GM18499 (cell line): Measurements from ENCODE around the gene CNKSR3.
"Not testable (repeated sequence)": the region's sequence is repeated elsewhere in the genome, so short reads cannot be mapped to it uniquely, and the experiment has no call there.

ENCODE experiments used
- ATAC-seq: cut with Tn5 transposase; IDR thresholded peaks from one replicate; pipeline ENCODE4 v1.9.1; 2021; ENCODE audit warnings: moderate number of reproducible peaks; ENCODE audit not compliant: insufficient read depth, unreplicated experiment

CNKSR3 gene

DNA sequence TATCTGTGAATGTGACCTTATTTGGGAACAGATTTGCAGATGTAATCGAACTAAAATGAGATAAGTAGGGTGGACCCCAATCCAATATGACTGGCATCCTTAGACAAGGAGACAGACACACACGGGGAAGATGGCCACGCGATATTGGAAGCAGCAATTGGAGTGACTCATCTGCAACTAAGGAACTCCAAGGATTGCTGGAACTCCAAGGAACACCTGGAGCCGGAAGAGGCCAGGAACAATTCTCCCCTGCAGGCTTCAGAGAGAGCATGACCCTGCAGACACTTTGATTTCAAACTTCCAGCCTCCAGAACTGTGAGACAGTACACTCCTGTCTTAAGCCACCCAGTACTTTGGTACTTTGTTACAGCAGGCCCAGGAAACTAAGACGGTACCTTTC lies 19.5 kb upstream of the CNKSR3 start:
- no peak for ATAC-seq

DNA sequence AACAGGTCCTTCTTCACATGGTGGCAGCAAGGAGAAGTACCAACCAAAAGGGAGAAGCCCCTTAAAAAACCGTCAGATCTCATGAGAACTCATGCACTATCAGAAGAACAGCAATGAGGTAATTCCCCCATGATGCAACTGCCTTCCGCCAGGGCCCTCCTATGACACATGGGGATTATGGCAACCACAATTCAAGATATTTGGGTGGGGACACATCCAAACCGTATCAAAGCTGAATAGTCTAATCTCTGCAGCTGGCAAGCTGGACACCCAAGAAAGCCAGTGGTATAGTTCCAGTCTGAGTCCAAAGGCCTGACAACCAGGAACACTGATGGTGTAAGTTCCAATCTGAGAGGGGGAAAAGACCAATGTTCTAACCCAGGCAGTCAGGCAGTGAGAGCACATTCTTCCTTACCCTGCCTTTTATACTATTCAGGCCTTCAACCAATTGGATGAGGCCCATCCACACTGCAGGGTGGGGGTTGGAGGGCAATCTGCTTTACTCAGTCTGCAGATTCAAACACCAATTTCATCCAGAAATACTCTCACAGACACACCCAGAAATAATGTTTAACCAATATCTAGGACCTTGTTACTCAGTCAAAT lies 17.9 kb upstream of the CNKSR3 start:
- no peak for ATAC-seq

DNA sequence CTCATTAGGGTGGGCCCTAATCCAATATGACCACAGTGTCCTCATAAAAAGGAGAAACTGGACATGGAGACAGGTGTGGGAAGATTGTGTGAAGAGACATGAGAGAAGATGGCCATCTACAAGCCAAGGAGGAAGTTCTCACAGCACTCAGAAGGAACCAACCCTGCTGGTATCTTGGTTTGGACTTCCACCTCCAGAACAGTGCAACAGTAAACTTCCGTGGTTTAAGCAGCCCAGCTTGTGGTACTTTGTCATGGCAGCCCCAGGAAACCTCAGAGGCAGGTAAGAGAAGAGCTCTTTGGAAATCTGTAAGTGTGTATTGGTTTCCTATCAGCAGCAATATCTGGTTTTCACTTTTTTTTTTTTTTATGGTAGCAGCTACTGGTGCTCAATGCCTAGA lies 16.5 kb upstream of the CNKSR3 start:
- no peak for ATAC-seq

GRCh38 chr6:154522576-154522975 lies 12.1 kb upstream of the CNKSR3 start:
- ATAC-seq: no peak

GRCh38 chr6:154521412-154521811 lies 10.9 kb upstream of the CNKSR3 start:
- ATAC-seq: no peak

GRCh38 chr6:154520280-154520679 lies 9.8 kb upstream of the CNKSR3 start:
- no peak for ATAC-seq

DNA sequence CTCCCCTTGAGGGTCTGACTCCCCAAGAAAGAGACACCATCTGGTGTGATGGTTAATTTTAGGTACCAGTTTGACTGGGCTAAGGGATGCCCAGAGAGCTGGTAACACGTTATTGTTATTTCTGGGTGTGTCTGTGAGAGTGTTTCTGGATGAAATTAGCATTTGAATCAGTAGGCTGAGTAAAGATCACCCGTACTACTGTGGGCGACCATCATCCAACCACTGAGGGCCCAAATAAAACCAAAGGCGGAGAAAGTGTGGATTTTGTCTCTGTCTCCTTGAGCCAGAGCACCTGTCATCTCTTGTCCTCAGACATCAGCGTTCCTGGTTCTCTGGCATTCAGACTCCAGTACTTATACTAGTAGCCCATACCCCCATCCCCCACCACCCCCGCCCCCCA lies 7.9 kb upstream of the CNKSR3 start:
- no peak for ATAC-seq

- ATAC-seq: no peak
Observed at GRCh38 chr6:154516276-154516675, 5.8 kb upstream of the CNKSR3 start.

DNA sequence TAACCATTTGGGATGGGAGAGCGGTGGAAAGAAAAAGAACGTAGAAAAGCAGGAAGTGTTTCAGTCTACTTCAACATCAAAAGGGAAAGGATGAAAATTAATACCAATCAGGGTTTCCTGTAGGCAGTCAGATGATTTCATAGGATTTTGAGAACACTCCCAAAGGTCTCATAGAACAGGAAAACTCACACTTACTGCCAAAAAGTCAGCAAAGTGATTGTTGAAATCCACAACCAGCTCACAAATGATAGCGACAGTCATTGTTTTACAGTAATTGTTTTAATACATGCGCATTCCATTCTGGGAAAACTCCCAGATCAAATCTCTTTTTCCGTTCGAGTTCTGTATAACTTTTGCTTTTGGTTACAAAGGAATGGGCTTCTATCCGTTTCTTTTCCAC lies 5.3 kb upstream of the CNKSR3 start:
- no peak for ATAC-seq

DNA sequence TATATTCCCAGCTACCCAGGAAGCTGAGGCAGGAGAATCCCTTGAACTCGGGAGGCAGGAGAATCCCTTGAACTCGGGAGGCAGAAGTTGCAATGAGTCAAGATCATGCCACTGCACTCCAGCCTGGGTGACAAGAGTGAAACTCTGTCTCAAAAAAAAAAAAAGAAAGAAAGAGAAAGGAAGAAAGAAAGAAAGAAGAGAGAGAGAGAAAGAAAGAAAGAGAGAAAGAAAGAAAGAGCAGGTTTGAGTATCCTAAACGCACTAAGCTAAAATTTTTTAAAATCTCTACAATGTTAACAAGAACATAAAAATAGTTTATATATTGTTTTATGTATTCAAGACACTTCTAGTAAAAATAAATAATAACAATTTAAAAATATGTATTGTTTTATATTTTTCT lies 4.6 kb upstream of the CNKSR3 start:
- not testable (repeated sequence) for ATAC-seq

DNA sequence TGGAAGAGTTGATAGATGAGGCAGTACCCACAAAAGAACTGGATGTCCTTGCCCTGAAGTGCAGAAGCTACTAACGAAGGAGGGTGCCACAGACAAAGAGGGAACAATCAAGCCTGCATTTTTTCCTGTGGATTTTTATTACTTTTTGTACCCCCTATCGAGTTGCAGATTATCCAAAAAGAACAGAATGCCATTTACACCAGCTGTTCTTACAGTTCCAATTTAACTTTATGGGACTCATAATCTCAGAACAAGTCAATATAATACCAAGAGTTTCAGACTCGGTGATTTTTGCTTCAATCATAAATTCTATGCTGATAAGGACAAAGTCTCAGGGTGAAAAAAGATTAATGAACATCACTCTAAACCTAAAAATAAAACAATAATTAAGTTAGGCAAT lies 4.0 kb upstream of the CNKSR3 start:
- no peak for ATAC-seq

DNA sequence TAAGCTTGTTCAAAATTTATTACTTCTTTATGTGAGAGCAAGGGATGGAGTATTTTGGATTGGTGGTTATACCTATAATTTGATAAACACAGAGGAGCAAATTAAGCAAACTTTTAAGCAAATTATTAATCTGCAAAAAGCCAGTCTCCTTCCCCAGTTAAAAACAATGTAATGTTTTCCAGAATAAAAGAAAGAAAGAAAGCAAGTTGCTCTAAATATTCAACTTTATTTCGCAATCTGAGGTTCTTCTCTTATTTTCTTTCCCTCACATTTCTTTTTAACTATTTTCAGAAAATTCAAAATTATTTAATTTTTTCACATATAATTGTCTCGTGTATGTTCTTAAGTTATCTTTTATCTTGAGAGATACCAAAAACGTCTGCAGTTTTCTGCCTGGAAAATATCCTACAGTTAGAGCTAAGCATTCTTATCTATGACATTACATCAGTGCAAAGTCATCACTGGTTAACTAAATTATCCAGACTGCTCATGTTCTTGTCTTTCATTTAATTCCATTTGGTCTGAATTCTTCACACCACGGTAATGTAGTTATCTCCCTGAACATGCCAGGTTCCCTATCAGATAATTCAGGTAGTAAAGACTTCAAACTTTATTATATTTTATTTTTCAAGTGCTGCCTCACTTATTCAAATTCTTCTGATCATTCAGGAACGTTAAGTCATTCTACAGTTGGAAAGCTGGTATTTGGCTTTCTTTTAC lies 3.3 kb upstream of the CNKSR3 start:
- no peak for ATAC-seq

- no peak for ATAC-seq
Observed at GRCh38 chr6:154512201-154512600, 1.7 kb upstream of the CNKSR3 start.

DNA sequence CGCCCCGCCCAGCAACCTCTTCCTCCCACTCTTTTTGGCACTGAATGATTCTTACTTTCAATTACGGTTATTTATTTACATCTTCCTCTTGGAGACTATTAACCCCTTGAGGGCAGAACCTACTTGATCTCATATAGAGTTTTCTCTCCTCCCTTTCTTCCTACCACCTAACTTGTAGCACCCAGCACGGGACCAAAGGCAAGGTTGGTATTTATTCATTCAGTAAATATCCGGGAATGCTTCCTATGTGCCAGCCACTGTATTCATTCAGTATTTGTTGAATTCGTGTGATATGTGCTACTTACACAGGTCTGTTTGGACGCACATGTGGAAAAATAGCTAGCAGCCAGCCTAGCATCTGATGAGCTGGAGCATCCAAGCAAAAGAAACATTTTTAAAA lies 1.3 kb upstream of the CNKSR3 start:
- ATAC-seq: no peak

DNA sequence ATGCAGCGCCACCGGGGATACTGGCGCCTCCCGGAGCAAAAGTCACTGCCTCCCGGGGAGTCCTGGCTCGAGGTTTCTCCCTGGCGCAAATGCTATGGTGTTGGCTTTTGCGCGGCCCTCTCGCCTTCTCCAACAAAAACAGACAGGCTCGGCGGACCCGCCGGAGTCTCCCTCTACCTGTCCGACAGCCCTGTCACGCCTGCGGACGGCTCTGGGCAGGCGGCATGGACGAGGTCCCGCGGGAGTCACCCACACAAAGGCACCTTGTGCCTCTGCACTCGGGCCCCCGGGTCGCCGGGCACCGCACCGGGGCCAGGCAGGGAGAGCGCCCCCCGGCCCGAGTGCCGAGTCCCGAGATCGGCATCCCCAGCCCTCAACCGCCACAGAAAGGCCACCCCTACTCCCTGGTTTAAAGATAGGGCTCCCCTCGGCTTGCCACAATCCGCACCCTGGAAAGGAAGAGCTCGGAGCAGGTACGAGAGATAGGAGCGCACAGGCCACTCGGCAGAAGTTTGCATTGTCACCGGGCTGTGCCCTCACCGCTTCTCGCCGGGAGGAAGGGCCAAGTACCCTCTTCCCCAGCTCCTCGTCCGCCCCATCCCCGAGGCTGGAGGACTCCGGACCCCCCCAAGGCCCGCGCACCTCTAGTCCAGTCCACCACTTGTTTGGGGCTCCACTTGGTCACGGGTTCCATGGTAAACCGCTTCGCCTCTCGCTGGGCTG lies 903 bp downstream of the CNKSR3 start:
- no peak for ATAC-seq

GRCh38 chr6:154508573-154509375 lies 1.7 kb downstream of the CNKSR3 start:
- no peak for ATAC-seq

- ATAC-seq: no peak
Observed at GRCh38 chr6:154506991-154507898, 3.2 kb downstream of the CNKSR3 start.

DNA sequence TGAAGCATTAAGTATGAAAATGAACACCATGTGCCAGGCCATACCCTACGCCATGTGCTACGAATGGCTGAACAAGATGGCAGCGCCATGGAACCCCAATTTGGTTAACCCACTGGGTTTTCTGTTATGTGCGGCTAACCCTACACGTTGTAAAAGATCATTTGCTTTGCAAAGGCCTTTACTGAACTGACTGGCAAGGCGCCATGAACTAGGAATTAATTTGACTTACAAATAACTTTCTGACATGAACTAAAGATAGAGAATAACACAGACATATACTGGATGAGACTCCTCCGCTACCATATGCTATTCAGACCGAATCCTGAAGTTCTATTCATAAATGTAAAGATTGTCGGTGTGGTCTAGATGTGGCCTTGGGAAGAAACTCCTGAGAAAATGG lies 3.9 kb downstream of the CNKSR3 start:
- ATAC-seq: no peak

DNA sequence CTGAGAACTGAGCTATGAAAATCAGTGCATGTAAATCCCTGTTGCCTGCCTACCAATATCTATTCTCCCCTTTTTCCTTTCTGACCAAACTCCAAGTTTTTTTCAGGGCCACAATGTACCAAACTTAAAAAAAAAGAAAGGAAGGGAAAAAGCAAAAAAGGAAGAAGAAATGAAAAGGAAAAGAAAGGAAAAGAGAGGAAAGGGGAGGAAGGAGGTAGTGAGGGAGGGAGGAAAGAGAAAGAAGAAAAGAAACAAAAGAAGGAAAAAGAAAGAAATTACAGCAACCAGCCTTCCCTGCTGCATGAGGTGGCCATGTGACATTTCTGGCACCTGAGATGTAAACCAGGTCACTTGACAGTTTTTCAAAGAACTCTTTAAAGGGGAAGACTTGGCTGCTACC lies 4.4 kb downstream of the CNKSR3 start:
- no peak for ATAC-seq
